ENCODE measurements around the gene TMEM164.
A peak's percentile ranks its signal among the peaks of the same experiment; 100 is the strongest.

The TMEM164 gene

GRCh38 chrX:110156167-110156754 lies 153.3 kb downstream of the TMEM164 start:
- ATAC-seq (ENCODE audit: low read depth) (no peak), DNase-seq (ENCODE audit: low spot score in 2 of 2) (peak in 1 of 2 donors; percentile 11)
- H3K27me3 Mint-ChIP-seq, result no peaks in the 10 kb centered on the region
- no peaks in the 10 kb centered on the region for H3K9me3 Mint-ChIP-seq
- peaks cover 2% of the 10 kb centered on the region for H3K36me3 Mint-ChIP-seq
- no peak overlapping the region for H3K27ac Mint-ChIP-seq
- H3K4me3 Mint-ChIP-seq, result no peak overlapping the region
- H3K4me1 Mint-ChIP-seq, result peaks cover 11% of the 10 kb centered on the region

- Mint-ChIP-seq H3K4me1 (peaks cover 11% of the 10 kb centered on the region), H3K4me3 (no peak overlapping the region), H3K27me3 (no peaks in the 10 kb centered on the region), H3K27ac (peak overlapping the region; percentile 35), H3K9me3 (no peaks in the 10 kb centered on the region), H3K36me3 (peaks cover 2% of the 10 kb centered on the region)
- DNase-seq (ENCODE audit: low spot score in 2 of 2) (no peak), ATAC-seq (ENCODE audit: low read depth) (no peak)
Observed at GRCh38 chrX:110157444-110157843, 154.5 kb downstream of the TMEM164 start.

DNA sequence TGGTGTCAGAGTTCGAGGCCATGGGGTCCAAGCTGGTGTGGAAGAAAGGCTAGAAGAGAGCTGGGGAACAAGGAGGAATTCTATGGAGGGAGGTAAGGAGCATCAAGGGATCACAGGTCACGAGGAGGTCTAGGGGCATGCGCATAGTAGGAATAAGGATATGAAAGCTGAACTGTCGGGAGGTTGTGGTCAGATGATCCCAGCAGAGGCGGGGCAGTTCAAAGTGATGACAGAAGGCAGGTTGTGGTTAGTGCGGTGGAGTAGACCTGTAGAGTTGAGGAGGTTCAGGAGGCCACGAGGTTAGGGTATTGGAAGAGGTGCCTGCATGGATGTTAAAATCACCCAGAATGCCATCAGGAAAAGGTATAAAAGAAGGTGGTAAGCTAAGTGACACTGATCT lies 156.3 kb downstream of the TMEM164 start:
- Mint-ChIP-seq H3K27me3 (no peaks in the 10 kb centered on the region), H3K27ac (peak overlapping the region; percentile 78), H3K36me3 (no peaks in the 10 kb centered on the region), H3K4me1 (peaks cover 11% of the 10 kb centered on the region), H3K4me3 (peak overlapping the region; percentile 3), H3K9me3 (no peaks in the 10 kb centered on the region)
- DNase-seq (ENCODE audit: low spot score in 2 of 2) (no peak), ATAC-seq (ENCODE audit: low read depth) (peak; percentile 61)

DNA sequence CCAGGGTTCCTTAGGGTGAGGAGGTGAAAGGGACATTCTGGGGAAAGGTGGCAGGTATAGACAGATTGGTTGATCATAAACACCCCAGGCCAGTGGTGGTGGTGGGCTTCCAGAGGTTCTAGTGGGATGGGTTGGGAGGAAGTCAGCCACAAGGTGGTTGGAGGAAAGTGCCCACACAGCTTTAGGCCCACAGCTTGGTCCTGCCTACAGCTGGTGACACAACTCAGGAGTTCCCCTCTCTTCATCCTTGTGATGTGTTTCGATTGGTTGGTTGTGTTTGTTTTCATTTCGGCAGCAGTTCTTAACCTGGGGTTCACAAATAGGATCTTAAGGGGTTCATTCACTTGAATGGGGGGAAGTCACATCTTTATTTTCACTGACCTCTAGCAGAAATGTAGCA lies 157.0 kb downstream of the TMEM164 start:
- Mint-ChIP-seq H3K27me3 (no peaks in the 10 kb centered on the region), H3K4me1 (peaks cover 11% of the 10 kb centered on the region), H3K27ac (peak overlapping the region; percentile 78), H3K36me3 (no peaks in the 10 kb centered on the region), H3K4me3 (no peak overlapping the region), H3K9me3 (no peaks in the 10 kb centered on the region)
- ATAC-seq (ENCODE audit: low read depth), result peak; percentile 61
- no peak for DNase-seq (ENCODE audit: low spot score in 2 of 2)

DNA sequence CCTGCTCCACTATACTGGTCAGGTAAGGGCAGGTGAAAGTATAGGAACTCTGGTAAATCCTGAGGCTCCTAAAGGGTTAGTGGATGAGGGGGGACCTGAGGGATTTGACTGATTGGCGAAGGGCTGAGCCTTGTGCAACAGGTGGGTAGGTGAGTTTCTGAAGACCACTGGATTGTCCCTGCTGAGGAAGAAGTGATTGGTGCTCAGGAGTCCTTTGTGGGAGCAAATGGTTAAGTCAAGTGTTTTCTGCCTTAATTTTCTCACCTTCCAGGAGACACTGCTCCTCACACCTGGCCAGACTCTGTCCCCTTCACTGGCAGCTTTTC lies 158.4 kb downstream of the TMEM164 start:
- ATAC-seq (ENCODE audit: low read depth), result no peak
- Mint-ChIP-seq H3K4me3 (no peak overlapping the region), H3K4me1 (peaks cover 11% of the 10 kb centered on the region), H3K9me3 (no peaks in the 10 kb centered on the region), H3K27me3 (no peaks in the 10 kb centered on the region), H3K27ac (no peak overlapping the region), H3K36me3 (no peaks in the 10 kb centered on the region)
- no peak for DNase-seq (ENCODE audit: low spot score in 2 of 2)

DNA sequence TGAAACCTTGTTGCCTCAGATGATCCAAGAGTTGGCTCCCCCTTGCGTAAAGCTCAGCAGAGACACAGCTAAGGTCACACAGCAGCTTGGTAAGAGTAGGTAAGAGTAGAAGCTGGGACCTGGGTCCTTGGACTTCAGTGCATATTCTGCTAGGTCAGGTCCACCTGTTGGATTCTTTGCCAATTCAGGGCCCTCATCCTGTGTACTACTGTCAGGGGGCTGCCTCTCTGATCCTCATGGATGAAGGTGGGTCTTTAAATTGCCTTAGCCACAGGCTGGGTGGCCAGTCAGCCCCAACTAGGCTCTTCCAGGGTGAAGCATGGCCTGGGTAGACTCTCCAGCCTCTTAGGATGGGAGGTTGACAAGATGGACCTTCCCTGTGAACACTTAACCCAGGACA lies 159.2 kb downstream of the TMEM164 start:
- no peak overlapping the region for H3K4me3 Mint-ChIP-seq
- H3K4me1 Mint-ChIP-seq, result peaks cover 11% of the 10 kb centered on the region

GRCh38 chrX:110162867-110163266 lies 160.0 kb downstream of the TMEM164 start:
- no peak for ATAC-seq (ENCODE audit: low read depth)
- H3K4me3 Mint-ChIP-seq, result no peak overlapping the region
- H3K27ac Mint-ChIP-seq, result no peak overlapping the region
- DNase-seq (ENCODE audit: low spot score in 2 of 2), result no peak
- no peaks in the 10 kb centered on the region for H3K9me3 Mint-ChIP-seq
- no peaks in the 10 kb centered on the region for H3K27me3 Mint-ChIP-seq
- H3K36me3 Mint-ChIP-seq, result no peaks in the 10 kb centered on the region
- peaks cover 11% of the 10 kb centered on the region for H3K4me1 Mint-ChIP-seq

More for the DNA sequence above, 159.2 kb downstream of the TMEM164 start:
- DNase-seq (ENCODE audit: low spot score in 2 of 2) (no peak), ATAC-seq (ENCODE audit: low read depth) (no peak)
- H3K36me3 Mint-ChIP-seq, result no peaks in the 10 kb centered on the region
- H3K27me3 Mint-ChIP-seq, result no peaks in the 10 kb centered on the region
- H3K9me3 Mint-ChIP-seq, result no peaks in the 10 kb centered on the region
- H3K27ac Mint-ChIP-seq, result no peak overlapping the region

GRCh38 chrX:110163488-110163887 lies 160.6 kb downstream of the TMEM164 start:
- no peaks in the 10 kb centered on the region for H3K9me3 Mint-ChIP-seq
- no peak for ATAC-seq (ENCODE audit: low read depth)
- no peaks in the 10 kb centered on the region for H3K36me3 Mint-ChIP-seq
- H3K27me3 Mint-ChIP-seq, result no peaks in the 10 kb centered on the region
- DNase-seq (ENCODE audit: low spot score in 2 of 2), result no peak
- H3K4me1 Mint-ChIP-seq, result peaks cover 11% of the 10 kb centered on the region
- H3K4me3 Mint-ChIP-seq, result no peak overlapping the region
- H3K27ac Mint-ChIP-seq, result no peak overlapping the region

DNA sequence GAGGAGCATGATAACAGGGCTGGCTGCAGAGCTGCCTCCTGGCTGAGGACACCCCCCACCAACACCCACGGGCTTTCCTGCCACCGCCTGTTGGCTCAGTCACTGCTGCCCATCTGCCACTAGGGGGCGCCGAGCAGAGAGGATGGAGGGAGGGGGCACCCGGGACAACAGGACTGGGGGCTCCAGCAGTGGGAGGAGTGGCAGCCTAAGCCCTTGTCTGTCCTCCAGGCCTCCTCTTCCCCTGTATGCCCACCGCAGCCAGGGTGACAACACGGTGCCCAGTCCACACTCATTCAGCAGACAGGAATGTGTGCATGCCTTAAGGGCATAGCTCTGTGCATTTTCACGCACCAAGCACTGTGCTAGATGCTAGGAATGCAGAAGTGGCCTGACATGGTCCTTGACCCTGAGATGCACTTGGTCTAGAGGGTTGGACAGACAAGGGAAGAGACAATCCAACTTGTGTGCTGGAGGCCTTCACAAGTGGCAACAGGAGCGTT lies 165.1 kb downstream of the TMEM164 start:
- ATAC-seq (ENCODE audit: low read depth), result no peak
- peaks cover 6% of the 10 kb centered on the region for H3K36me3 Mint-ChIP-seq
- peaks cover 1% of the 10 kb centered on the region for H3K9me3 Mint-ChIP-seq
- no peaks in the 10 kb centered on the region for H3K27me3 Mint-ChIP-seq
- H3K4me3 Mint-ChIP-seq, result no peak overlapping the region
- DNase-seq (ENCODE audit: low spot score in 2 of 2), result peak in 1 of 2 donors; percentile 36
- no peak overlapping the region for H3K27ac Mint-ChIP-seq
- H3K4me1 Mint-ChIP-seq, result peaks cover 18% of the 10 kb centered on the region

DNA sequence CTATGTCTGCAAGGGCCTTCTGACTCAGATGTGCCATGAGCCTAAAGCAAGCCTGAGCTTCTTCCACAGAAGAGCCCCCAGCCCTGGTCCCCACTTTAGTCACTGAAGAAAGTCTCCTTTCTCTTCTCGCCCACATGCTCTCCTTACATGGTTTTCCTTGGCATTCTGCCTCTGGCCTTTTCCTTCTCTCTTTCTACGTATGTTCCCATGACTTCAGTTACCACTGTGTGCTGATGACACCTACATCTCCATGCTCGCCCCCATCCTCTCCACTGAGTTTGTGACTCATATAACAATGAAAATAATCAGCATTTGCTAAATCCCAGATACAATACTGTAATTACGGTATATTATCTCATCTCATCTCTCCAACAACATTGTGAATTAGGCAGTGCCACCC lies 165.7 kb downstream of the TMEM164 start:
- Mint-ChIP-seq H3K36me3 (peaks cover 8% of the 10 kb centered on the region), H3K9me3 (peaks cover 1% of the 10 kb centered on the region), H3K4me3 (no peak overlapping the region), H3K4me1 (peaks cover 18% of the 10 kb centered on the region), H3K27ac (no peak overlapping the region), H3K27me3 (no peaks in the 10 kb centered on the region)
- ATAC-seq (ENCODE audit: low read depth) (no peak), DNase-seq (ENCODE audit: low spot score in 2 of 2) (no peak)

GRCh38 chrX:110170029-110170428 lies 167.1 kb downstream of the TMEM164 start:
- peaks cover 1% of the 10 kb centered on the region for H3K9me3 Mint-ChIP-seq
- H3K27me3 Mint-ChIP-seq, result no peaks in the 10 kb centered on the region
- ATAC-seq (ENCODE audit: low read depth) (no peak), DNase-seq (ENCODE audit: low spot score in 2 of 2) (no peak)
- H3K4me3 Mint-ChIP-seq, result no peak overlapping the region
- peaks cover 9% of the 10 kb centered on the region for H3K36me3 Mint-ChIP-seq
- H3K4me1 Mint-ChIP-seq, result peaks cover 18% of the 10 kb centered on the region
- H3K27ac Mint-ChIP-seq, result no peak overlapping the region

GRCh38 chrX:110171442-110171841 lies 168.5 kb downstream of the TMEM164 start:
- no peak overlapping the region for H3K4me3 Mint-ChIP-seq
- H3K9me3 Mint-ChIP-seq, result peaks cover 1% of the 10 kb centered on the region
- ATAC-seq (ENCODE audit: low read depth) (no peak), DNase-seq (ENCODE audit: low spot score in 2 of 2) (no peak)
- H3K4me1 Mint-ChIP-seq, result peaks cover 18% of the 10 kb centered on the region
- H3K27me3 Mint-ChIP-seq, result no peaks in the 10 kb centered on the region
- peaks cover 11% of the 10 kb centered on the region for H3K36me3 Mint-ChIP-seq
- peak overlapping the region; percentile 88 for H3K27ac Mint-ChIP-seq

- H3K4me3 Mint-ChIP-seq, result peak overlapping the region; percentile 27
- peaks cover 11% of the 10 kb centered on the region for H3K36me3 Mint-ChIP-seq
- peak overlapping the region; percentile 88 for H3K27ac Mint-ChIP-seq
Observed at GRCh38 chrX:110172215-110172614, 169.3 kb downstream of the TMEM164 start.

GRCh38 chrX:110173192-110174175 lies 170.6 kb downstream of the TMEM164 start:
- DNase-seq (ENCODE audit: low spot score in 2 of 2), result no peak
- peaks cover 18% of the 10 kb centered on the region for H3K4me1 Mint-ChIP-seq
- peaks cover 11% of the 10 kb centered on the region for H3K36me3 Mint-ChIP-seq
- peaks cover 1% of the 10 kb centered on the region for H3K9me3 Mint-ChIP-seq
- H3K27me3 Mint-ChIP-seq, result no peaks in the 10 kb centered on the region
- H3K4me3 Mint-ChIP-seq, result no peak overlapping the region
- H3K27ac Mint-ChIP-seq, result peak overlapping the region; percentile 35
- ATAC-seq (ENCODE audit: low read depth), result no peak

More at GRCh38 chrX:110172215-110172614, 169.3 kb downstream of the TMEM164 start:
- Mint-ChIP-seq H3K27me3 (no peaks in the 10 kb centered on the region), H3K9me3 (peaks cover 1% of the 10 kb centered on the region), H3K4me1 (peaks cover 18% of the 10 kb centered on the region)
- DNase-seq (ENCODE audit: low spot score in 2 of 2) (peak; percentile 44 to 67), ATAC-seq (ENCODE audit: low read depth) (peak; percentile 95)
